MM.1S (cell line): ENCODE data around the gene PTGER3.

Source experiments
- DNase-seq: peaks from one replicate; pipeline ENCODE4 v3.0.0-alpha.2; 2015
- H2AFZ ChIP-seq: fragments of 300-600 bp; sonication (generic); 2 replicates; pipeline ENCODE4 v1.6.0; 2016; ENCODE audit warnings: antibody characterized with exemption, low read length
- H3F3A ChIP-seq: fragments of 300-600 bp; sonication (generic); 2 replicates; pipeline ENCODE4 v1.6.1; 2016; ENCODE audit warnings: mild to moderate bottlenecking, antibody characterized with exemption, low read length, moderate library complexity, mixed read lengths; ENCODE audit not compliant: insufficient read depth
- H3K27ac ChIP-seq: fragments of 300-600 bp; sonication (generic); 2 replicates; pipeline ENCODE4 v1.5.1; 2016; ENCODE audit warnings: mild to moderate bottlenecking, low read length
- H3K27me3 ChIP-seq: fragments of 300-600 bp; sonication (generic); replicated peaks from 2 replicates; pipeline ENCODE4 v1.6.0; 2016; ENCODE audit warnings: low read length; ENCODE audit not compliant: insufficient read depth
- H3K36me3 ChIP-seq: fragments of 300-600 bp; sonication (generic); replicated peaks from 2 replicates; pipeline ENCODE4 v1.6.1; 2016; ENCODE audit warnings: mild to moderate bottlenecking, low read length, mixed read lengths; ENCODE audit not compliant: insufficient read depth
- H3K4me1 ChIP-seq: fragments of 300-600 bp; sonication (generic); 2 replicates; pipeline ENCODE4 v1.6.1; 2016; ENCODE audit warnings: low read length, mixed read lengths
- H3K4me2 ChIP-seq: fragments of 300-600 bp; sonication (generic); 2 replicates; pipeline ENCODE4 v1.6.0; 2016; ENCODE audit warnings: low read depth, low read length
- H3K4me3 ChIP-seq: fragments of 300-600 bp; sonication (generic); 2 replicates; pipeline ENCODE4 v1.5.1; 2016; ENCODE audit warnings: low read length, mixed read lengths
- H3K79me2 ChIP-seq: fragments of 300-600 bp; sonication (generic); 2 replicates; pipeline ENCODE4 v1.6.1; 2016; ENCODE audit warnings: mixed run types, low read length, mixed read lengths
- H3K9ac ChIP-seq: fragments of 300-600 bp; sonication (generic); 2 replicates; pipeline ENCODE4 v1.6.1; 2016; ENCODE audit warnings: low read length, mixed read lengths
- H3K9me2 ChIP-seq: fragments of 300-600 bp; sonication (generic); replicated peaks from 2 replicates; pipeline ENCODE4 v1.6.1; 2016; ENCODE audit warnings: mild to moderate bottlenecking, low read length, mixed read lengths; ENCODE audit not compliant: insufficient read depth
- H3K9me3 ChIP-seq: fragments of 300-600 bp; sonication (generic); replicated peaks from 2 replicates; pipeline ENCODE4 v1.6.1; 2016; ENCODE audit warnings: mild to moderate bottlenecking, low read length, mixed read lengths; ENCODE audit not compliant: insufficient read depth
- H4K20me1 ChIP-seq: fragments of 300-600 bp; sonication (generic); 2 replicates; pipeline ENCODE4 v1.6.1; 2016; ENCODE audit warnings: mild to moderate bottlenecking, low read length, moderate library complexity, mixed read lengths; ENCODE audit not compliant: insufficient read depth
- EZH2 ChIP-seq: fragments of 300-600 bp; sonication (generic); optimal IDR thresholded peaks from 2 replicates; pipeline ENCODE3; 2017; ENCODE audit warnings: low read depth, mild to moderate bottlenecking, antibody characterized with exemption, low read length, mixed read lengths
- EZH2phosphoT487 ChIP-seq: fragments of 300-600 bp; sonication (generic); IDR thresholded peaks from 2 replicates; pipeline ENCODE4 v1.6.1; 2018; ENCODE audit warnings: antibody characterized with exemption, low read length
- TF ChIP-seq, protein P1 (sequence below): fragments of 300-600 bp; sonication (generic); IDR thresholded peaks from 2 replicates; pipeline ENCODE4 v1.5.1; 2016; ENCODE audit warnings: antibody characterized with exemption, low read length, mixed read lengths

Gene PTGER3

DNA sequence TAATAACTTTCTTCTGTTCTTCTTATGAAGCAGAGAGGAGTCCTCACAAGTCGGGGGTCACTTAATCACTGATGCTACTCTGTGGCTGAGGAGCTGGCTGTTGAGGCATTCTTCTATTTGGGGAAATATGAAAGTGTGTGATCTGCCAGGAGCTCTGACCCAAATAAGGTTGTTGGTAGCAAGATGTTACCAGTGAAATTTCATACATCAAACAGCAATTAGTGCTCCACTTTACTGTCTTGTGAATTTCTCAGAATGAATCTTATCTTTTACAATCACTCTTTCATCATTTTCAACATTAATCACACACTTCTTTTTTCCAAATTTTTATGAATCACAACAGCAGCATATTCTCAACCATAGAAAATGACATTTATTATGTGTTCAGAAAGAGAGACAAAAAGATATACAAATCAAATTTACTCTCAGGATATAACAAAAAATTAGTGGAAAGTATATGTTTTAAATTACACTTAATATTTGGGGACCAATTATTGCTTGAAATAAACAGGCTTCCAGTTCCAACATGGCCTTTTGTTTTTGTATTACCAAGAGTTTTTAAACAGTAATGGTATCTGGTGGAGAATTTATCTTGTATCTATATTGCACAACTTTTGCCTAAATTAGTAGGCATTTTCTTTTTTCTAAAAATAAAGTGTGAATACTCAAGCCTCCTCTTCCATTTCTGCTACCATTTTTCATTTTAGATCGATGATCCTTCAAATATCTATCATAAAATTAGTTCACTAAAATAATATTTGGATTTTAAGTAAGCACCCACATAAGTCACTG is 9.6 kb downstream of the PTGER3 start:
- Histone ChIP-seq H2AFZ (no peak overlapping the region), H3K4me3 (no peak overlapping the region), H3K4me1 (peaks cover 9% of the 10 kb centered on the region; the same call in 1 of the 2 replicates), H3K9ac (no peak overlapping the region), H4K20me1 (no peaks in the 10 kb centered on the region), H3K9me2 (no peaks in the 10 kb centered on the region), H3K79me2 (no peaks in the 10 kb centered on the region), H3K27ac (no peak overlapping the region), H3F3A (no peaks in the 10 kb centered on the region), H3K36me3 (no peaks in the 10 kb centered on the region), H3K9me3 (no peaks in the 10 kb centered on the region), H3K4me2 (peak overlapping the region; percentile 16; the same call in 1 of the 2 replicates), H3K27me3 (no peaks in the 10 kb centered on the region)
- no peak for TF ChIP-seq EZH2
- TF ChIP-seq EZH2phosphoT487 = no peak
- TF ChIP-seq, protein P1, sequence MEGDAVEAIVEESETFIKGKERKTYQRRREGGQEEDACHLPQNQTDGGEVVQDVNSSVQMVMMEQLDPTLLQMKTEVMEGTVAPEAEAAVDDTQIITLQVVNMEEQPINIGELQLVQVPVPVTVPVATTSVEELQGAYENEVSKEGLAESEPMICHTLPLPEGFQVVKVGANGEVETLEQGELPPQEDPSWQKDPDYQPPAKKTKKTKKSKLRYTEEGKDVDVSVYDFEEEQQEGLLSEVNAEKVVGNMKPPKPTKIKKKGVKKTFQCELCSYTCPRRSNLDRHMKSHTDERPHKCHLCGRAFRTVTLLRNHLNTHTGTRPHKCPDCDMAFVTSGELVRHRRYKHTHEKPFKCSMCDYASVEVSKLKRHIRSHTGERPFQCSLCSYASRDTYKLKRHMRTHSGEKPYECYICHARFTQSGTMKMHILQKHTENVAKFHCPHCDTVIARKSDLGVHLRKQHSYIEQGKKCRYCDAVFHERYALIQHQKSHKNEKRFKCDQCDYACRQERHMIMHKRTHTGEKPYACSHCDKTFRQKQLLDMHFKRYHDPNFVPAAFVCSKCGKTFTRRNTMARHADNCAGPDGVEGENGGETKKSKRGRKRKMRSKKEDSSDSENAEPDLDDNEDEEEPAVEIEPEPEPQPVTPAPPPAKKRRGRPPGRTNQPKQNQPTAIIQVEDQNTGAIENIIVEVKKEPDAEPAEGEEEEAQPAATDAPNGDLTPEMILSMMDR = no peak
- no peak for DNase-seq

DNA sequence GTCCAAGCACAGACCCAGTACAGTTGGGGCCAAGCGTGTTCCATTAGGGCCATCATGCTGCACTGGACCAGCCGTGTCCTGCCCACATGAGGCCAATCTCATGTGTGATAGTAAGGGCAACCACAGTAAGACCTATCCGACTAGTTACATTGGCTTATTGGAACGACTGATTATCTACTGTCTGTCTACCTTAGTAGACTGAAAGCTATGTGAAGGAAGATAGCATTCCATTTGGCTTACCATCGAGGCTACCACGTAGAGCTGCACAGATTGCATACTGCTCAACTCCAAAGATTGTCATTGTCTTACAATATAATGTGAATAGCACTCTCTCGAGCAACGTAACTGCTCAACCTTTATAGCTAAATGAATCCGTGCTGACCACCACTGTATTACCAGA is 10.6 kb downstream of the PTGER3 start:
- Histone ChIP-seq H3K9ac (no peak overlapping the region), H3K36me3 (no peaks in the 10 kb centered on the region), H3K4me2 (0 out of 2 replicates have a peak overlapping the region, but pooled peaks have one; percentile 16), H3K9me2 (no peaks in the 10 kb centered on the region), H2AFZ (no peak overlapping the region), H3K4me3 (no peak overlapping the region), H3K4me1 (peaks cover 9% of the 10 kb centered on the region; the same call in 1 of the 2 replicates), H3K27ac (no peak overlapping the region), H3F3A (no peaks in the 10 kb centered on the region), H3K79me2 (no peaks in the 10 kb centered on the region), H4K20me1 (no peaks in the 10 kb centered on the region), H3K27me3 (no peaks in the 10 kb centered on the region), H3K9me3 (no peaks in the 10 kb centered on the region)
- TF ChIP-seq, protein P1 = no peak
- TF ChIP-seq EZH2 = no peak
- TF ChIP-seq EZH2phosphoT487 = no peak
- no peak for DNase-seq

DNA sequence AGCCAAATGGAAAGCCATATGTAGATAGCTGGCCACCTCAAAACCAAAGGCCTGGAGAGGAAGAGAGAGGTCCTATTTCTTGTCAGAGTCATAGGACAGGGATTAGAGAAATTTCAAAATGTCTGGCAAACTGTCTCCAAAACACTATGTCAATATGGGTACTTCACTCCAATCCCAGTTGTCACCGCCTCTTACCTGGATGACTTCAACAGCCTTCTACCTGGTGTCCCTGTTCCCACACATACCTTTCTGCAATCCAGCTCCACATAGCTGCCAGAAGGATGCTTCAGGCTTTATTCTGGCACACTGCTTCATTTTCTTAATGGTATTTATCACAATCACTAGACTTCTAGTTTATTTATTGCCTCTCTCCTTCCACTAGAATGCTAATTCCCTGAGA is 14.5 kb downstream of the PTGER3 start:
- H3K9me3 ChIP-seq = no peaks in the 10 kb centered on the region
- H3K4me3 ChIP-seq = no peak overlapping the region
- no peak for DNase-seq
- H2AFZ ChIP-seq = no peak overlapping the region
- H3K9me2 ChIP-seq = no peaks in the 10 kb centered on the region
- H3K9ac ChIP-seq = no peak overlapping the region
- H3K27me3 ChIP-seq = no peaks in the 10 kb centered on the region
- no peaks in the 10 kb centered on the region for H3F3A ChIP-seq
- H3K36me3 ChIP-seq = no peaks in the 10 kb centered on the region
- H3K27ac ChIP-seq = no peak overlapping the region
- H3K4me2 ChIP-seq = no peak overlapping the region
- TF ChIP-seq, protein P1 = no peak
- TF ChIP-seq EZH2 = no peak
- TF ChIP-seq EZH2phosphoT487 = no peak
- H4K20me1 ChIP-seq = no peaks in the 10 kb centered on the region
- H3K4me1 ChIP-seq = peaks cover 9% of the 10 kb centered on the region; the same call in 1 of the 2 replicates
- H3K79me2 ChIP-seq = no peaks in the 10 kb centered on the region
